Measurements from ENCODE around the gene PIK3R6. TPM values are rescaled to one million over a fixed set of nuclear protein-coding genes. Genes with fewer than 3 reads are reported as not detected.
A peak's percentile ranks its signal among the peaks of the same experiment; 100 is the strongest.

The PIK3R6 gene
- total and polyA plus RNA-seq, 12 donors: 0.17 to 1.7 (median 0.83) TPM

DNA sequence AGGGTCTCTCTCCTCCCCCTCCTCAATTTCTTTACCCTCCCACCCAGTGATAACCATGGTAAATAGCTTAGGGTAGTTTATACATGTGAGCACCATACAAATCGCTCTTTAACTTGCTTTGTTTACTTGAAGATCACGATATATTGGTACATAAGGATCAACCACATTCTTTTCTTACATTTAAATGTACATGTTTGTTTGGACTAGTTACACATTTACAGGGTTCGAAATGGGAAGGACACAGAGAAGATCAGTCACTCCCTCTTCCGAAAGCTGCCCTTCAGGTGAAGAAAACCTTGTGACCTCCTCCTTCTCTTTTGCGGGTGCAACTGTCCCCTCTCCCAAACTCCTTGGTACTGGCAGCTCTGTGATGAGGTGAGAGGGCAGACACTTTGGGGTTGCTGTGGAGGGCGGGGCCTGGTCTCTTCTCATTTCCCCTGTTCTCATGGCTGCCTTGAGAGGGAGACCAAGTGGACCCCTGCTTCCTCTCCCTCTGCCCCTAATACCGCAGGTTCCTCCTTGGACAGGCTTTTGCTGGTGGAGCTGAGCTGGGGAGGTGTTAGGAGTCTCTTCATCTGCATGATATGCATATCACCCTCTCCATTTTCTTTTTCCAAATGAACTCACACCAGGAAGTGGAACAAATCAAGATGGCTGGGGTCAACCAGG lies 4.7 kb upstream of the PIK3R6 start:
- intact Hi-C loops (cut with DNase I): no loop called here

GRCh38 chr17:8871081-8871581 lies 3.7 kb upstream of the PIK3R6 start:
- H3K9me3 ChIP-seq (replicated peaks in 1 of 3): no peaks in the 10 kb centered on the region
- DNase-seq: no peak
- no peaks in the 10 kb centered on the region for H3K27me3 ChIP-seq
- no peaks in the 10 kb centered on the region for H3K36me3 ChIP-seq (replicated peaks in 1 of 2)
- intact Hi-C loops (cut with DNase I): no loop called here
- no peak overlapping the region for H3K4me3 ChIP-seq
- H3K27ac ChIP-seq: no peak overlapping the region
- H3K4me1 ChIP-seq (replicated peaks in 1 of 2): no peaks in the 10 kb centered on the region
- WGBS, 4 donors: 81 to 85% (median 83%) methylated on average over 13 of the region's 13 CpGs
- TF ChIP-seq POLR2A (IDR thresholded peaks at IDR 0.05): no peak
- TF ChIP-seq CTCF (IDR thresholded peaks at IDR 0.05): no peak

More for the DNA sequence above, 4.7 kb upstream of the PIK3R6 start:
- H3K36me3 ChIP-seq (replicated peaks in 1 of 2): no peaks in the 10 kb centered on the region
- DNase-seq: no peak
- no peaks in the 10 kb centered on the region for H3K27me3 ChIP-seq
- TF ChIP-seq POLR2A (IDR thresholded peaks at IDR 0.05): no peak
- no peak for TF ChIP-seq CTCF (IDR thresholded peaks at IDR 0.05)
- no peaks in the 10 kb centered on the region for H3K4me1 ChIP-seq (replicated peaks in 1 of 2)
- H3K27ac ChIP-seq: no peak overlapping the region
- WGBS, 4 donors: 78 to 85% (median 84%) methylated on average over 7 of the region's 7 CpGs
- H3K4me3 ChIP-seq: no peak overlapping the region
- no peaks in the 10 kb centered on the region for H3K9me3 ChIP-seq (replicated peaks in 1 of 3)

DNA sequence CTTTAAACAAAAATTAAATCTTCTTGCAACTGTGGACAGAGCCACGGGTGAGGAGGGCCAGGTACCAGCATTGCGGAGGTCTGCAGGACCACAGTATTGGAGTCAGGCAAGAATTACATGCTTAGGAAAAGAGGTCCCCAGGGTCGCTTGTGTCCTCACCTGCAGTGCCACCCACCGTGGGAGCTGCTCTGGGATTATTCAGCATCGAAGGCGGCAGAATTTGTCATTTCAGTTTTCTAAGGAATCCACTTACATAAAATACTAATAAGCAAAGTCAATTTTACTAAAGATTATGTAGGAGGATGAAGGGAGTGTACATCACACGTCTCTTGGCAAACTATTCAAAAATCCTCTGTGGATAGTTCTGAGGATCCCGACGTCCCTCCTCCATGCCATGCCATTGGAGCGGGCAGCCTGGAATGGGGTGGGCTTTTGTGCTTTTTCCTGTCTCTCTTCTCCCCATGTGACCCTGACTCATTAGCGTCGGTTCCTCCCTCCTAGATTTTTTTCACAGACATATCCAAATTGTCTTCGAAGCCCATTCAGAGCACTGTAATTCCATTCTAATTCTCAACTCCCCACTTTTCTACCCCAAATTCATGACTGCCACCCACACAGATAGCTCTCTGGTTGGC lies 3.0 kb upstream of the PIK3R6 start:
- TF ChIP-seq POLR2A (IDR thresholded peaks at IDR 0.05) (no peak), CTCF (IDR thresholded peaks at IDR 0.05) (no peak)
- WGBS, 4 donors: 81 to 85% (median 84%) methylated on average over 13 of the region's 13 CpGs
- Histone ChIP-seq H3K27me3 (no peaks in the 10 kb centered on the region), H3K9me3 (replicated peaks in 1 of 3) (no peaks in the 10 kb centered on the region), H3K4me1 (replicated peaks in 1 of 2) (no peaks in the 10 kb centered on the region), H3K4me3 (no peak overlapping the region), H3K36me3 (replicated peaks in 1 of 2) (no peaks in the 10 kb centered on the region), H3K27ac (no peak overlapping the region)
- DNase-seq: no peak
- intact Hi-C loops (cut with DNase I): no loop called here

GRCh38 chr17:8869114-8869815 lies 1.8 kb upstream of the PIK3R6 start:
- no peaks in the 10 kb centered on the region for H3K4me1 ChIP-seq (replicated peaks in 1 of 2)
- no peaks in the 10 kb centered on the region for H3K27me3 ChIP-seq
- no peaks in the 10 kb centered on the region for H3K9me3 ChIP-seq (replicated peaks in 1 of 3)
- no peaks in the 10 kb centered on the region for H3K36me3 ChIP-seq (replicated peaks in 1 of 2)
- no peak overlapping the region for H3K4me3 ChIP-seq
- peak in 1 of 7 donors; percentile 8 for DNase-seq
- no peak overlapping the region for H3K27ac ChIP-seq
- TF ChIP-seq CTCF (IDR thresholded peaks at IDR 0.05): no peak
- TF ChIP-seq POLR2A (IDR thresholded peaks at IDR 0.05): no peak
- 45 to 67% (median 62%) methylated on average over 9 to 11 of the region's 11 CpGs for WGBS, 4 donors
- intact Hi-C loops (cut with DNase I): no loop called here
